ENCODE results near the gene BRAF.
A peak's percentile ranks its signal among the peaks of the same experiment; 100 is the strongest.
"Not testable (repeated sequence)": the region's sequence is repeated elsewhere in the genome, so short reads cannot be mapped to it uniquely, and the experiment has no call there.

The BRAF gene

GRCh38 chr7:140702774-140703173 lies 222.0 kb downstream of the BRAF start:
- no peak for DNase-seq

- no peak for DNase-seq
Observed at GRCh38 chr7:140698477-140698876, 226.3 kb downstream of the BRAF start.

GRCh38 chr7:140697447-140698143 lies 227.1 kb downstream of the BRAF start:
- DNase-seq, result no peak

- DNase-seq, result peak; percentile 82 to 92
Observed at GRCh38 chr7:140696680-140697446, 227.9 kb downstream of the BRAF start, which contains the start of gene NDUFB2. TSS of gene NDUFB2 (plus strand) at chr7:140696708. CDS start at chr7:140696745, 37 bp downstream.

- DNase-seq, result peak in 1 of 2 donors; percentile 87
Observed at GRCh38 chr7:140696024-140696679, 228.6 kb downstream of the BRAF start.

GRCh38 chr7:140695381-140695780 lies 229.3 kb downstream of the BRAF start:
- no peak for DNase-seq

GRCh38 chr7:140694592-140694991 lies 230.1 kb downstream of the BRAF start:
- no peak for DNase-seq

GRCh38 chr7:140693849-140694248 lies 230.9 kb downstream of the BRAF start:
- not testable (repeated sequence) for DNase-seq

- no peak for DNase-seq
Observed at GRCh38 chr7:140691376-140692045, 233.2 kb downstream of the BRAF start.

GRCh38 chr7:140689199-140690152 lies 235.3 kb downstream of the BRAF start:
- DNase-seq, result no peak

GRCh38 chr7:140688341-140688740 lies 236.4 kb downstream of the BRAF start:
- no peak for DNase-seq

GRCh38 chr7:140686921-140687320 lies 237.8 kb downstream of the BRAF start:
- DNase-seq, result no peak

- DNase-seq, result no peak
Observed at GRCh38 chr7:140685407-140686087, 239.2 kb downstream of the BRAF start.

- DNase-seq, result no peak
Observed at GRCh38 chr7:140684066-140684950, 240.4 kb downstream of the BRAF start.

GRCh38 chr7:140683657-140684056 lies 241.1 kb downstream of the BRAF start:
- DNase-seq, result peak in 1 of 2 donors; percentile 34

- no peak for DNase-seq
Observed at GRCh38 chr7:140681766-140682165, 243.0 kb downstream of the BRAF start.

- no peak for DNase-seq
Observed at GRCh38 chr7:140680886-140681285, 243.8 kb downstream of the BRAF start.

- DNase-seq, result no peak
Observed at GRCh38 chr7:140679186-140679585, 245.5 kb downstream of the BRAF start.

- DNase-seq, result no peak
Observed at GRCh38 chr7:140678816-140679130, 246.0 kb downstream of the BRAF start.

GRCh38 chr7:140678081-140678815 lies 246.5 kb downstream of the BRAF start:
- no peak for DNase-seq
